B cell (primary cell): Measurements from ENCODE around the gene EFNA2. TPM values are rescaled to one million over a fixed set of nuclear protein-coding genes. Genes with fewer than 3 reads are reported as not detected.

ENCODE experiments used
- ATAC-seq: fragments of 200-7000 bp; cut with Tn5 transposase; one replicate; pipeline ENCODE4 v1.10.0; 2021; ENCODE audit warnings: low read depth, mild to moderate bottlenecking, moderate number of reproducible peaks, moderate library complexity
- CTCF ChIA-PET: fragments of 350-600 bp; sonication (Branson Sonifier 250); formaldehyde crosslinking; loops from one replicate; lab custom pipeline; 2021; ENCODE audit warnings: antibody characterized with exemption, inconsistent platforms; lab: Charles Lee
- POLR2A ChIA-PET: fragments of 350-600 bp; sonication (Branson Sonifier 250); formaldehyde crosslinking; loops from one replicate; lab custom pipeline; 2021; ENCODE audit warnings: antibody characterized with exemption; lab: Charles Lee
- DNase-seq: peaks from one replicate; pipeline ENCODE4 v3.0.0; 2013
- H2AFZ ChIP-seq: 2 replicates; pipeline ENCODE4 v1.6.1; 2012; ENCODE audit warnings: mild to moderate bottlenecking, low read depth, low read length; ENCODE audit not compliant: insufficient read depth, poor library complexity, severe bottlenecking
- H3K27ac ChIP-seq, 2 donors: 1 replicate in 1 of 2; 2 replicates in 1 of 2; pipeline ENCODE4 v1.5.1; 2012 to 2013; ENCODE audit warnings: low read length in 2 of 2, mild to moderate bottlenecking in 2 of 2, moderate library complexity in 1 of 2
- H3K27me3 ChIP-seq, 4 experiments: fragments of 200-600 bp in 1 of 4; sonication (generic) in 1 of 4; replicated peaks in 1 of 4; 1 replicate in 2 of 4; 2 replicates in 2 of 4; pipeline versions ENCODE4 v1.6.1 to v1.7.0; 2013 to 2016; ENCODE audit warnings: low read length in 3 of 4, mild to moderate bottlenecking in 2 of 4, mixed read lengths in 1 of 4, moderate library complexity in 1 of 4; ENCODE audit not compliant: insufficient read depth in 4 of 4, control insufficient read depth in 3 of 4; ENCODE audit errors: control extremely low read depth in 1 of 4
- H3K36me3 ChIP-seq, 2 experiments: replicated peaks in 1 of 2; 1 replicate in 1 of 2; 2 replicates in 1 of 2; pipeline versions ENCODE4 v1.6.1 to v1.7.1; 2013; ENCODE audit warnings: low read length in 1 of 2; ENCODE audit not compliant: insufficient read depth in 2 of 2, control insufficient read depth in 1 of 2; ENCODE audit errors: control extremely low read depth in 1 of 2, extremely low read depth in 1 of 2
- H3K4me1 ChIP-seq, 2 donors: fragments of 200-600 bp in 1 of 2; sonication (generic) in 1 of 2; 1 replicate in 1 of 2; 2 replicates in 1 of 2; pipeline versions ENCODE4 v1.5.1 to v1.6.1; 2013 to 2017; ENCODE audit warnings: low read length in 2 of 2; ENCODE audit not compliant: control insufficient read depth in 2 of 2, insufficient read depth in 2 of 2
- H3K4me2 ChIP-seq: replicated peaks from 2 replicates; pipeline ENCODE3; 2012; ENCODE audit warnings: mild to moderate bottlenecking, low read depth, low read length; ENCODE audit not compliant: poor library complexity, severe bottlenecking
- H3K4me3 ChIP-seq, 5 experiments: fragments of 200-600 bp in 1 of 5; sonication (generic) in 1 of 5; 1 replicate in 3 of 5; 2 replicates in 2 of 5; pipeline versions ENCODE4 v1.5.1 to v1.7.0; 2011 to 2016; ENCODE audit warnings: low read length in 4 of 5, mild to moderate bottlenecking in 4 of 5, low read depth in 2 of 5, control low read depth in 1 of 5, moderate library complexity in 1 of 5; ENCODE audit not compliant: insufficient read depth in 1 of 5; ENCODE audit errors: control extremely low read depth in 1 of 5, extremely low read depth in 1 of 5
- H3K79me2 ChIP-seq: fragments of 200-600 bp; sonication (generic); one replicate; pipeline ENCODE4 v1.6.0; 2016; ENCODE audit warnings: low read length; ENCODE audit not compliant: control insufficient read depth, insufficient read depth
- H3K9ac ChIP-seq: fragments of 200-600 bp; sonication (generic); 2 replicates; pipeline ENCODE4 v1.6.1; 2017; ENCODE audit warnings: mild to moderate bottlenecking, low read length, moderate library complexity
- H3K9me3 ChIP-seq, 3 donors: one replicate each; pipeline versions ENCODE4 v1.6.1 to v1.7.1; 2013; ENCODE audit warnings: low read length in 2 of 3; ENCODE audit not compliant: control insufficient read depth in 2 of 3, insufficient read depth in 1 of 3; ENCODE audit errors: control extremely low read depth in 1 of 3
- H4K20me1 ChIP-seq: 2 replicates; pipeline ENCODE4 v1.6.0; 2012; ENCODE audit warnings: mild to moderate bottlenecking, low read length; ENCODE audit not compliant: insufficient read depth, control insufficient read depth, poor library complexity, severe bottlenecking
- H3K27ac Mint-ChIP-seq: one replicate; pipeline ENCODE4 v1.8.0; 2021; ENCODE audit warnings: mixed read lengths
- H3K27me3 Mint-ChIP-seq: one replicate; pipeline ENCODE4 v1.8.0; 2021; ENCODE audit warnings: mixed read lengths
- H3K4me1 Mint-ChIP-seq: one replicate; pipeline ENCODE4 v1.8.0; 2021; ENCODE audit warnings: mixed read lengths
- H3K4me3 Mint-ChIP-seq: one replicate; pipeline ENCODE4 v1.8.0; 2021; ENCODE audit warnings: mixed read lengths
- H3K9me3 Mint-ChIP-seq: one replicate; pipeline ENCODE4 v1.8.0; 2022; ENCODE audit warnings: mixed read lengths; ENCODE audit not compliant: insufficient read depth
- EZH2 ChIP-seq: IDR thresholded peaks from 2 replicates; pipeline ENCODE4 v1.6.1; 2012; ENCODE audit warnings: borderline replicate concordance, low read depth, mild to moderate bottlenecking, moderate library complexity, low read length; ENCODE audit not compliant: insufficient read depth, poor library complexity, severe bottlenecking
- WGBS: methylation state at CpG from one replicate; pipeline ENCODE4 v1.1.5; 2013; ENCODE audit warnings: missing lambda C conversion rate; ENCODE audit not compliant: insufficient coverage; 5-methylcytosine and 5-hydroxymethylcytosine counted together
- intact Hi-C: fragments of 100-400 bp; cut with micrococcal nuclease; formaldehyde crosslinking; loops from one replicate; pipeline ENCODE4 v1.10.0; 2022
- polyA plus RNA-seq: library from polyadenylated mRNA; depleted of rRNA; stranded (reverse); fragments of >200 nt; gene quantifications from 2 replicates; pipeline ENCODE4 v1.2.3, GENCODE V29; 2012
- total RNA-seq, 2 donors: library from RNA; stranded (reverse); fragments of 120-200 nt in 1 of 2; gene quantifications; 1 replicate in 1 of 2; 2 replicates in 1 of 2; pipeline versions ENCODE4 v1.2.3 to v1.2.4, GENCODE V29; 2013 to 2022
- TF ChIP-seq, protein P1 (sequence below): fragments of 200-600 bp; IDR thresholded peaks from one replicate; pipeline ENCODE4 v1.8.0; 2022; ENCODE audit warnings: antibody characterized with exemption, mild to moderate bottlenecking

The EFNA2 gene
- total and polyA plus RNA-seq, 2 donors (not counting 1 experiment from before 2014, with no cell fraction given), result not detected

DNA sequence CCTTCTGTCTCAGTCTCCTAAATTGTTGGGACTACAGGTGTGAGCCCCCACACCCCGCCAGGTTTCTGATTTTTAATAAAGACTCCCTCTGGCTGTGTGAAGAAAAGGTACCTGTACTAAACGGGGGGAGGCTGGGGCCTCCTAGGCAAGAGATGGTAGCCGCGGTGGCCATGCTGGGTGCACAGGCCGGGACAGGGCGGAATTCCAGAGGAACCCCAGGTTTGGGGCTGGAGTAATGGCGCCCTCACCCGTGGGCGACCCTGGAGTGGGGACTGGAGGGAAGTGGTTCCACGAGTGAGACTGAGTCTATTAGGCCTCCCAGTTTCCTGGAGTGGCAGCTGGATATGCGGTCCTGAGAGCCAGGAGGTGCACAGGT is 46.3 kb upstream of the EFNA2 start:
- no peak overlapping the region for H2AFZ ChIP-seq

More for the DNA sequence above, 46.3 kb upstream of the EFNA2 start:
- Mint-ChIP-seq H3K4me3 (peak overlapping the region; percentile 87), H3K27me3 (peaks cover 8% of the 10 kb centered on the region), H3K27ac (peak overlapping the region; percentile 50), H3K4me1 (peaks cover 33% of the 10 kb centered on the region), H3K9me3 (no peaks in the 10 kb centered on the region)
- no peaks in the 10 kb centered on the region for H3K9me3 ChIP-seq
- H3K4me2 ChIP-seq, result peak overlapping the region; percentile 99
- TF ChIP-seq EZH2, result no peak
- TF ChIP-seq, protein P1, sequence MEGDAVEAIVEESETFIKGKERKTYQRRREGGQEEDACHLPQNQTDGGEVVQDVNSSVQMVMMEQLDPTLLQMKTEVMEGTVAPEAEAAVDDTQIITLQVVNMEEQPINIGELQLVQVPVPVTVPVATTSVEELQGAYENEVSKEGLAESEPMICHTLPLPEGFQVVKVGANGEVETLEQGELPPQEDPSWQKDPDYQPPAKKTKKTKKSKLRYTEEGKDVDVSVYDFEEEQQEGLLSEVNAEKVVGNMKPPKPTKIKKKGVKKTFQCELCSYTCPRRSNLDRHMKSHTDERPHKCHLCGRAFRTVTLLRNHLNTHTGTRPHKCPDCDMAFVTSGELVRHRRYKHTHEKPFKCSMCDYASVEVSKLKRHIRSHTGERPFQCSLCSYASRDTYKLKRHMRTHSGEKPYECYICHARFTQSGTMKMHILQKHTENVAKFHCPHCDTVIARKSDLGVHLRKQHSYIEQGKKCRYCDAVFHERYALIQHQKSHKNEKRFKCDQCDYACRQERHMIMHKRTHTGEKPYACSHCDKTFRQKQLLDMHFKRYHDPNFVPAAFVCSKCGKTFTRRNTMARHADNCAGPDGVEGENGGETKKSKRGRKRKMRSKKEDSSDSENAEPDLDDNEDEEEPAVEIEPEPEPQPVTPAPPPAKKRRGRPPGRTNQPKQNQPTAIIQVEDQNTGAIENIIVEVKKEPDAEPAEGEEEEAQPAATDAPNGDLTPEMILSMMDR, result no peak
- H4K20me1 ChIP-seq, result peaks cover 16% of the 10 kb centered on the region
- no peak overlapping the region for H3K9ac ChIP-seq
- no peak overlapping the region for H3K27ac ChIP-seq
- H3K4me1 ChIP-seq, result peaks cover 36 to 54% of the 10 kb centered on the region in 2 donors
- CTCF ChIA-PET, result interaction anchor here (1.2 to 1.8 kb wide), 4 partner anchors 18 to 126 kb away, joined by 3 to 8 read pairs (median 4); partner anchors contain the start of gene CIRBP
- no peak for ATAC-seq
- H3K4me3 ChIP-seq, result no peak overlapping the region
- peaks cover 0 to 21% (median 7%) of the 10 kb centered on the region in 4 experiments for H3K27me3 ChIP-seq
- peaks cover 23% of the 10 kb centered on the region for H3K79me2 ChIP-seq
- WGBS, result 76% methylated on average over 10 of the region's 11 CpGs
- POLR2A ChIA-PET, result interaction anchor here (0.6 kb wide), 1 partner anchor 158 kb away, joined by 3 read pairs; no protein-coding TSS in a partner anchor
- intact Hi-C loops, result no loop called here
- no peak for DNase-seq
- peaks cover 0 to 4% of the 10 kb centered on the region in 2 experiments for H3K36me3 ChIP-seq
